ENCODE data around the gene AGFG2. TPM values are rescaled to one million over a fixed set of nuclear protein-coding genes. Genes with fewer than 3 reads are reported as not detected.
"Not testable (repeated sequence)": the region's sequence is repeated elsewhere in the genome, so short reads cannot be mapped to it uniquely, and the experiment has no call there.

AGFG2 gene
- polyA plus RNA-seq, 2 of the 4 experiments (the other 2 are of a cell fraction) = 16.0 to 31.8 TPM

DNA sequence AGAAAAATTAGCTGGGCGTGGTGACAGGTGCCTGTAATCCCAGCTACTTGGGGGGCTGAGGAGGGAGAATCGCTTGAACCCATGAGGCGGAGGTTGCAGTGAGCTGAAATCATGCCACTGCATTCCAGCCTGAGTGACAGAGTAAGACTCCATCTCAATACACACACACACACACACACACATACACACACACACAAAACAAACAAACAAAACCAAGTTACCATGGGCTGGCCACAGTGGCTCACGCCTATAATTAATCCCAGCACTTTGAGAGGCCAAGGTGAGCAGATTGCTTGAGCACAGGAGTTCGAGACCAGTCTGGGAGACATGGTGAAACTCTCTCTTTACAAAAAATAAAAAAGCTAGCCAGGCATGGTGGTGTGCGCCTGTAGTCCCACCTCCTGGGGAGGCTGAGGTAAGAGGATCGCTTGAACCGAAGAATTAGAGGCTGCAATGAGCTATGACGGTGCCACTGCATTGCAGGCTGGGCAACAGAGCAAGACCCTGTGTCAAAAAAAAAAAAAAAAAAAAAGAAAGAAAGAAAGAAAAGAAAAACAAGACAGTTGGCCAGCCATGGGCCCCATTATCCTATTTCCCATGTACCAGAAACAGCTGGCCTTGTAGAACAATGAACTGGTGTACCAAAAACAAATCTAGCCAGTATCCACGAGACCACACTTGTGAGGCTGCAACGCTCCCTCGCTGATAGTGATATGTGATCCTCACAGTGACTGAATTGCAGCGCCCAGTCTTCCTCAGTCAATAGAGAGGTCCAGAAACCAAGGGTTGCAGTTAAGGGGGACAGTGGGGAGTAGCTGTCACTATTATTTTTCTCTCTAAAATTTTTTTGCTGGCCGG lies 6.6 kb upstream of the AGFG2 start:
- no peak overlapping the region for H3K4me2 ChIP-seq
- WGBS (ENCODE audit: missing lambda C conversion rate) = 86% methylated on average over 14 of the region's 14 CpGs
- TF ChIP-seq EP300 (IDR thresholded peaks at IDR 0.05) (no peak), RNF2 (IDR thresholded peaks at IDR 0.05; ENCODE audit: borderline replicate concordance, low read depth) (no peak), SREBF2 (IDR thresholded peaks at IDR 0.05) (no peak), ESRRA (IDR thresholded peaks at IDR 0.05; ENCODE audit: borderline replicate concordance, low read length) (no peak), CHD2 (IDR thresholded peaks at IDR 0.05; ENCODE audit: low read length, partially characterized antibody) (no peak), CBX2 (IDR thresholded peaks at IDR 0.05; ENCODE audit: borderline replicate concordance, low read depth) (no peak)
- TF ChIP-seq, protein P1, sequence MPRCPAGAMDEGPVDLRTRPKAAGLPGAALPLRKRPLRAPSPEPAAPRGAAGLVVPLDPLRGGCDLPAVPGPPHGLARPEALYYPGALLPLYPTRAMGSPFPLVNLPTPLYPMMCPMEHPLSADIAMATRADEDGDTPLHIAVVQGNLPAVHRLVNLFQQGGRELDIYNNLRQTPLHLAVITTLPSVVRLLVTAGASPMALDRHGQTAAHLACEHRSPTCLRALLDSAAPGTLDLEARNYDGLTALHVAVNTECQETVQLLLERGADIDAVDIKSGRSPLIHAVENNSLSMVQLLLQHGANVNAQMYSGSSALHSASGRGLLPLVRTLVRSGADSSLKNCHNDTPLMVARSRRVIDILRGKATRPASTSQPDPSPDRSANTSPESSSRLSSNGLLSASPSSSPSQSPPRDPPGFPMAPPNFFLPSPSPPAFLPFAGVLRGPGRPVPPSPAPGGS (IDR thresholded peaks at IDR 0.05) = no peak
- TF ChIP-seq, protein P2, sequence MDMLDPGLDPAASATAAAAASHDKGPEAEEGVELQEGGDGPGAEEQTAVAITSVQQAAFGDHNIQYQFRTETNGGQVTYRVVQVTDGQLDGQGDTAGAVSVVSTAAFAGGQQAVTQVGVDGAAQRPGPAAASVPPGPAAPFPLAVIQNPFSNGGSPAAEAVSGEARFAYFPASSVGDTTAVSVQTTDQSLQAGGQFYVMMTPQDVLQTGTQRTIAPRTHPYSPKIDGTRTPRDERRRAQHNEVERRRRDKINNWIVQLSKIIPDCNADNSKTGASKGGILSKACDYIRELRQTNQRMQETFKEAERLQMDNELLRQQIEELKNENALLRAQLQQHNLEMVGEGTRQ (IDR thresholded peaks at IDR 0.05) = no peak
- no peaks in the 10 kb centered on the region for H3K4me1 ChIP-seq
- no peak overlapping the region for H3K27ac ChIP-seq
- ChIA-PET CTCF (interaction anchor here (0.8 to 4.4 kb wide), 5 partner anchors 11 to 50 kb away, joined by 3 to 24 read pairs (median 5); no protein-coding TSS in a partner anchor), POLR2A (no interaction called here)
- ATAC-seq (no peak), DNase-seq (ENCODE audit: low read depth in 1 of 2, low spot score in 1 of 2) (no peak), FAIRE-seq (no peak)
- H3K4me3 ChIP-seq = no peak overlapping the region
- no peaks in the 10 kb centered on the region for H3K9me3 ChIP-seq

DNA sequence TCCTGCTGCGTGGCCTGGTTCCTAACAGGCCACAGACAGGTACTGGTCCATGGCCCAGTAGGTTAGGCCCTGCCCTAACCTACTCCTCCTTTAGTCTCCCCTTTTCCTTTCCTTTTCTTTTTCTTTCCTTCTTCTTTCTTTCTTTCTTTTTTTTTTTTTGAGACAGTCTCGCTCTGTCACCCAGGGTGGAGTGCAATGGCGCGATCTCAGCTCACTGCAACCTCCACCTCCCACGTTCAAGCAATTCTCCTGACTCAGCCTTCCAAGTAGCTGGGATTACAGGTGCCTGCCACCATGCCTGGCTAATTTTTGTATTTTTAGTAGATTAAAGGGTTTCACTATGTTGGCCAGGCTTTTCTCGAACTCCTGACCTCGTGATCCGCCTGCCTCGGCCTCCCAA lies 3.0 kb upstream of the AGFG2 start:
- not testable (repeated sequence) for DNase-seq (ENCODE audit: low read depth in 1 of 2, low spot score in 1 of 2); ATAC-seq; H3K4me3 ChIP-seq; FAIRE-seq; H3K9me3 ChIP-seq; H3K27ac ChIP-seq; H3K4me2 ChIP-seq
- CTCF ChIA-PET = interaction anchor here (0.7 to 4.4 kb wide), 4 partner anchors 23 to 62 kb away, joined by 3 to 24 read pairs (median 14); no protein-coding TSS in a partner anchor
- H3K4me1 ChIP-seq = peaks cover 15% of the 10 kb centered on the region
- WGBS (ENCODE audit: missing lambda C conversion rate) = 90% methylated on average over 9 of the region's 9 CpGs
- POLR2A ChIA-PET = interaction anchor here (1.2 kb wide), 1 partner anchor 50 kb away, joined by 3 read pairs; the partner anchor contains the start of genes FBXO24 and LRCH4

DNA sequence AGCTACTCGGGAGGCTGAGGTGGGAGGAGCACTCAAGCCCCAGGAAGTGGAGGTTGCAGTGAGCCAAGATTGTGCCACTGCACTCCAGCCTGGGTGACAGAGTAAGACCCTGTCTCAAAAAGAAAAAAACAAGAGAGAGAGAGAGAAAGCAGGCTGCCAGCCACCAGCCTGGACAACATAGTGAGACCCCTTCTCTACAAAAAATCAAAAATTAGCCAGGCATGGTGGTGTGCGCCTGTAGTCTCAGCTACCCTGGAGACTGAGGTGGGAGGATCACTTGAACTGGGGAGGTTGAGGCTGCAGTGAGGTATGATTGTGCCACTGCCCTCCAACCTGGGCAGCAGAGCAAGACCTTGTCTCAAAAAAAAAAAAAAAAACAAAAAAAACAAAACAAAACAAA lies 2.3 kb upstream of the AGFG2 start:
- H3K4me2 ChIP-seq; H3K27ac ChIP-seq; ATAC-seq; DNase-seq (ENCODE audit: low read depth in 1 of 2, low spot score in 1 of 2); POLR2A ChIA-PET; H3K9me3 ChIP-seq; FAIRE-seq; H3K4me3 ChIP-seq: not testable (repeated sequence)
- CTCF ChIA-PET = interaction anchor here (0.6 to 4.4 kb wide), 4 partner anchors 23 to 39 kb away, joined by 3 to 24 read pairs (median 13); no protein-coding TSS in a partner anchor
- 84% methylated on average over 2 of the region's 2 CpGs for WGBS (ENCODE audit: missing lambda C conversion rate)
- peaks cover 20% of the 10 kb centered on the region for H3K4me1 ChIP-seq

- H3K27ac ChIP-seq = peak overlapping the region; percentile 60 to 76; a peak in 5 of 6 replicates
- ATAC-seq = peak in 1 of 2 experiments; percentile 49; a peak in 4 of 6 replicates
- ChIA-PET POLR2A (interaction anchor here (0.6 to 2.2 kb wide), 4 partner anchors 18 to 110 kb away, joined by 3 to 13 read pairs (median 6); partner anchors contain the start of genes FBXO24, LRCH4, NYAP1 and ZCWPW1), CTCF (interaction anchor here (1.2 to 19.2 kb wide), 3 partner anchors 22 to 319 kb away, joined by 4 to 316 read pairs (median 4); no protein-coding TSS in a partner anchor)
- TF ChIP-seq, protein P3, sequence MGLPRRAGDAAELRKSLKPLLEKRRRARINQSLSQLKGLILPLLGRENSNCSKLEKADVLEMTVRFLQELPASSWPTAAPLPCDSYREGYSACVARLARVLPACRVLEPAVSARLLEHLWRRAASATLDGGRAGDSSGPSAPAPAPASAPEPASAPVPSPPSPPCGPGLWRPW (IDR thresholded peaks at IDR 0.05) = no peak
- TF ChIP-seq JUN (IDR thresholded peaks at IDR 0.05) (no peak), EHF (CRISPR knock-in tag; IDR thresholded peaks at IDR 0.05) (no peak)
- H3K9me3 ChIP-seq = no peaks in the 10 kb centered on the region
- WGBS (ENCODE audit: missing lambda C conversion rate) = 10% methylated on average over 8 of the region's 8 CpGs
- FAIRE-seq = no peak
- no peak for DNase-seq (ENCODE audit: low read depth in 1 of 2, low spot score in 1 of 2)
- H3K4me3 ChIP-seq = peak overlapping the region; percentile 45
- peaks cover 33% of the 10 kb centered on the region for H3K4me1 ChIP-seq
- peak overlapping the region; percentile 100 for H3K4me2 ChIP-seq
These were observed 702 bp upstream of the AGFG2 start for GRCh38 chr7:100538348-100538653.
